HepG2 (cell line): ENCODE measurements around the gene CPPED1. TPM values are rescaled to one million over a fixed set of nuclear protein-coding genes. Genes with fewer than 3 reads are reported as not detected.

Experiments used
- AKAP8 ChIP-seq: sonication (generic); formaldehyde crosslinking; IDR thresholded peaks from 2 replicates; pipeline ENCODE4 v1.5.1; 2020; ENCODE audit warnings: mild to moderate bottlenecking, missing genetic modification reagents
- GFI1 ChIP-seq: sonication (generic); formaldehyde crosslinking; IDR thresholded peaks from 2 replicates; pipeline ENCODE4 v1.5.0; 2020; ENCODE audit warnings: missing genetic modification reagents, mild to moderate bottlenecking, borderline replicate concordance
- KDM5B ChIP-seq: sonication (generic); formaldehyde crosslinking; IDR thresholded peaks from 2 replicates; pipeline ENCODE4 v1.4.0; 2020; ENCODE audit warnings: missing genetic modification reagents, mild to moderate bottlenecking, borderline replicate concordance
- MYC ChIP-seq: sonication (generic); formaldehyde crosslinking; IDR thresholded peaks from 2 replicates; pipeline ENCODE4 v1.9.0; 2021; ENCODE audit warnings: missing genetic modification reagents, borderline replicate concordance
- POLR2A ChIP-seq, 2 experiments: IDR thresholded peaks; 2 replicates each; pipeline ENCODE4 v1.6.1; 2011; ENCODE audit warnings: low read depth in 2 of 2, low read length in 2 of 2, mild to moderate bottlenecking in 1 of 2, moderate library complexity in 1 of 2; ENCODE audit not compliant: insufficient read depth in 1 of 2
- PTBP1 ChIP-seq: fragments of 200-400 bp; formaldehyde crosslinking; IDR thresholded peaks from 2 replicates; pipeline ENCODE4 v1.6.1; 2018; ENCODE audit warnings: low read length, low read depth; ENCODE audit not compliant: poor library complexity, severe bottlenecking
- RBM39 ChIP-seq: fragments of 200-400 bp; formaldehyde crosslinking; IDR thresholded peaks from one replicate; pipeline ENCODE4 v1.6.1; 2018; ENCODE audit warnings: antibody characterized with exemption, mild to moderate bottlenecking, low read depth, low read length; ENCODE audit not compliant: poor library complexity, severe bottlenecking
- SPEN ChIP-seq: sonication (generic); formaldehyde crosslinking; IDR thresholded peaks from 2 replicates; pipeline ENCODE4 v1.5.1; 2020; ENCODE audit warnings: low read depth, mild to moderate bottlenecking, missing genetic modification reagents
- TBL1XR1 ChIP-seq: fragments of 150-350 bp; IDR thresholded peaks from 2 replicates; pipeline ENCODE4 v1.6.1; 2014; ENCODE audit warnings: borderline replicate concordance, low read length; ENCODE audit not compliant: partially characterized antibody
- TBX3 ChIP-seq: fragments of 450-650 bp; IDR thresholded peaks from 2 replicates; pipeline ENCODE4 v1.6.1; 2017; ENCODE audit warnings: antibody characterized with exemption, mild to moderate bottlenecking, inconsistent platforms, borderline replicate concordance
- ZNF296 ChIP-seq: sonication (generic); formaldehyde crosslinking; conservative IDR thresholded peaks from 2 replicates; pipeline ENCODE4 v1.5.0; 2020; ENCODE audit warnings: mild to moderate bottlenecking, missing genetic modification reagents
- ZNF615 ChIP-seq: sonication (generic); formaldehyde crosslinking; IDR thresholded peaks from 2 replicates; pipeline ENCODE4 v1.5.0; 2020; ENCODE audit warnings: mild to moderate bottlenecking, missing genetic modification reagents, borderline replicate concordance
- polyA plus RNA-seq, 8 experiments: library from polyadenylated mRNA; depleted of rRNA in 3 of 8; stranded (reverse) in 7 of 8; unstranded in 1 of 8; fragments of >200 nt; fragmentation: Illumina TruSeq in 4 of 8; extraction: Trizol in 4 of 8; gene quantifications; 2 replicates each; pipeline versions ENCODE4 v1.2.1 to v1.2.3, GENCODE V29; 2011 to 2016; ENCODE audit warnings: low read depth in 4 of 8, missing spikeins in 1 of 8, mixed read lengths in 1 of 8; ENCODE audit not compliant: insufficient read depth in 1 of 8
- total RNA-seq, 5 experiments: library from RNA; depleted of rRNA; stranded (reverse); fragments of >200 nt; fragmentation: Illumina TruSeq; extraction: Trizol; gene quantifications; 2 replicates each; pipeline ENCODE4 v1.2.3, GENCODE V29; 2016; ENCODE audit warnings: low read depth in 1 of 5
- TF ChIP-seq, protein P1 (sequence below): IDR thresholded peaks from 2 replicates; pipeline ENCODE4 v1.4.0; 2020; ENCODE audit warnings: mild to moderate bottlenecking, missing genetic modification reagents
- TF ChIP-seq, protein P2 (sequence below): sonication (generic); formaldehyde crosslinking; IDR thresholded peaks from 2 replicates; pipeline ENCODE4 v1.4.0; 2020; ENCODE audit warnings: missing genetic modification reagents
- TF ChIP-seq, protein P3 (sequence below): sonication (generic); formaldehyde crosslinking; IDR thresholded peaks from 2 replicates; pipeline ENCODE4 v1.5.0; 2020; ENCODE audit warnings: mild to moderate bottlenecking, missing genetic modification reagents
- TF ChIP-seq, protein P4 (sequence below): IDR thresholded peaks from 2 replicates; pipeline ENCODE4 v1.6.1; 2012; ENCODE audit warnings: low read length, improper control_type of control experiment

Gene CPPED1
- total and polyA plus RNA-seq, 2 of the 13 experiments (the other 11 are each of a cell fraction or from before 2014, with no cell fraction given): 66.6 to 71.3 TPM

DNA sequence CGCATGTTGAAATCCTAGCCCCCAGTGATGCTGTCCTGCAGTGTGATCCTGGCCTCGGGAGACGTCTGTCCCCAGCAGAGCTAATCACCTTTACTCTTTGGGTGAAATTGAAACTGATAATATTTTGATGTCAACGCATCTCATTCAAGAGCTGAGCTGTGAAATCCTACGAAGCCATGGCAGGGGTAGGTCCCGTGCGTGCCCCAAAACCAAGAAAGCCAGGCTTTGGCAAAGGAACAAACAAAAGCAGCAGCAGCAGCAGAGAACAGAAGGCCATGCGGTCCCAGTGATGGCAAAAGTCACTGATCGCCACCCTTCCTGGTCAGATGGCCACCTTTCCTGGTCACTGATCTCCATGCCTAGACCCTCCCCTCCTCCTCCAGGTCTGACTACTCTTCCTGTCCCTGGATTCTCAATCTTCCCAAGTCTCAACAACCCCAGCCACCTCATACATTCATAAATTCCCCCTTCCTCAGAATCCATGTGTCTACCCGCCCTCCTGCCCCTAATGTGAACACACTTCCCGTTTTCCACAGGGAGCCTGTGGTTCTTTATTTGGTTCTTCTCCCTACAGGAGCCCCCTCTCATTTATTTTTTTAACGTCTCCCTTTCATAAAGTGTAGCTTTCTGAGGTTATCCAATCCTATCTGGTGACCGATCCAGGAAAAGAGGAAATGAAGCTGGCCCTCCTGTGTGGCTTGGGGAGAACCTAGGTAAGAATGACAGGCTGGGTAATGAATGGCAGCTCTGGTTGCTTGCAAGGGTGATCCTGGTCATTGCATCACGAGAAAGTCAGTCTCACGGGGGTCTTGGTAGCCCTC, 50.3 kb downstream of the CPPED1 start (continued):
- TF ChIP-seq, protein P1, sequence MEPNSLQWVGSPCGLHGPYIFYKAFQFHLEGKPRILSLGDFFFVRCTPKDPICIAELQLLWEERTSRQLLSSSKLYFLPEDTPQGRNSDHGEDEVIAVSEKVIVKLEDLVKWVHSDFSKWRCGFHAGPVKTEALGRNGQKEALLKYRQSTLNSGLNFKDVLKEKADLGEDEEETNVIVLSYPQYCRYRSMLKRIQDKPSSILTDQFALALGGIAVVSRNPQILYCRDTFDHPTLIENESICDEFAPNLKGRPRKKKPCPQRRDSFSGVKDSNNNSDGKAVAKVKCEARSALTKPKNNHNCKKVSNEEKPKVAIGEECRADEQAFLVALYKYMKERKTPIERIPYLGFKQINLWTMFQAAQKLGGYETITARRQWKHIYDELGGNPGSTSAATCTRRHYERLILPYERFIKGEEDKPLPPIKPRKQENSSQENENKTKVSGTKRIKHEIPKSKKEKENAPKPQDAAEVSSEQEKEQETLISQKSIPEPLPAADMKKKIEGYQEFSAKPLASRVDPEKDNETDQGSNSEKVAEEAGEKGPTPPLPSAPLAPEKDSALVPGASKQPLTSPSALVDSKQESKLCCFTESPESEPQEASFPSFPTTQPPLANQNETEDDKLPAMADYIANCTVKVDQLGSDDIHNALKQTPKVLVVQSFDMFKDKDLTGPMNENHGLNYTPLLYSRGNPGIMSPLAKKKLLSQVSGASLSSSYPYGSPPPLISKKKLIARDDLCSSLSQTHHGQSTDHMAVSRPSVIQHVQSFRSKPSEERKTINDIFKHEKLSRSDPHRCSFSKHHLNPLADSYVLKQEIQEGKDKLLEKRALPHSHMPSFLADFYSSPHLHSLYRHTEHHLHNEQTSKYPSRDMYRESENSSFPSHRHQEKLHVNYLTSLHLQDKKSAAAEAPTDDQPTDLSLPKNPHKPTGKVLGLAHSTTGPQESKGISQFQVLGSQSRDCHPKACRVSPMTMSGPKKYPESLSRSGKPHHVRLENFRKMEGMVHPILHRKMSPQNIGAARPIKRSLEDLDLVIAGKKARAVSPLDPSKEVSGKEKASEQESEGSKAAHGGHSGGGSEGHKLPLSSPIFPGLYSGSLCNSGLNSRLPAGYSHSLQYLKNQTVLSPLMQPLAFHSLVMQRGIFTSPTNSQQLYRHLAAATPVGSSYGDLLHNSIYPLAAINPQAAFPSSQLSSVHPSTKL (CRISPR knock-in tag): no peak
- TF ChIP-seq, protein P2, sequence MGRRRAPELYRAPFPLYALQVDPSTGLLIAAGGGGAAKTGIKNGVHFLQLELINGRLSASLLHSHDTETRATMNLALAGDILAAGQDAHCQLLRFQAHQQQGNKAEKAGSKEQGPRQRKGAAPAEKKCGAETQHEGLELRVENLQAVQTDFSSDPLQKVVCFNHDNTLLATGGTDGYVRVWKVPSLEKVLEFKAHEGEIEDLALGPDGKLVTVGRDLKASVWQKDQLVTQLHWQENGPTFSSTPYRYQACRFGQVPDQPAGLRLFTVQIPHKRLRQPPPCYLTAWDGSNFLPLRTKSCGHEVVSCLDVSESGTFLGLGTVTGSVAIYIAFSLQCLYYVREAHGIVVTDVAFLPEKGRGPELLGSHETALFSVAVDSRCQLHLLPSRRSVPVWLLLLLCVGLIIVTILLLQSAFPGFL (CRISPR knock-in tag): 0 out of 2 replicates have a peak, but pooled peaks have one; percentile 54
- TF ChIP-seq, protein P3, sequence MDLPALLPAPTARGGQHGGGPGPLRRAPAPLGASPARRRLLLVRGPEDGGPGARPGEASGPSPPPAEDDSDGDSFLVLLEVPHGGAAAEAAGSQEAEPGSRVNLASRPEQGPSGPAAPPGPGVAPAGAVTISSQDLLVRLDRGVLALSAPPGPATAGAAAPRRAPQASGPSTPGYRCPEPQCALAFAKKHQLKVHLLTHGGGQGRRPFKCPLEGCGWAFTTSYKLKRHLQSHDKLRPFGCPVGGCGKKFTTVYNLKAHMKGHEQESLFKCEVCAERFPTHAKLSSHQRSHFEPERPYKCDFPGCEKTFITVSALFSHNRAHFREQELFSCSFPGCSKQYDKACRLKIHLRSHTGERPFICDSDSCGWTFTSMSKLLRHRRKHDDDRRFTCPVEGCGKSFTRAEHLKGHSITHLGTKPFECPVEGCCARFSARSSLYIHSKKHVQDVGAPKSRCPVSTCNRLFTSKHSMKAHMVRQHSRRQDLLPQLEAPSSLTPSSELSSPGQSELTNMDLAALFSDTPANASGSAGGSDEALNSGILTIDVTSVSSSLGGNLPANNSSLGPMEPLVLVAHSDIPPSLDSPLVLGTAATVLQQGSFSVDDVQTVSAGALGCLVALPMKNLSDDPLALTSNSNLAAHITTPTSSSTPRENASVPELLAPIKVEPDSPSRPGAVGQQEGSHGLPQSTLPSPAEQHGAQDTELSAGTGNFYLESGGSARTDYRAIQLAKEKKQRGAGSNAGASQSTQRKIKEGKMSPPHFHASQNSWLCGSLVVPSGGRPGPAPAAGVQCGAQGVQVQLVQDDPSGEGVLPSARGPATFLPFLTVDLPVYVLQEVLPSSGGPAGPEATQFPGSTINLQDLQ (CRISPR knock-in tag): 0 out of 2 replicates have a peak, but pooled peaks have one; percentile 23
- TF ChIP-seq PTBP1 (no peak), POLR2A (IDR thresholded peaks at IDR 0.05; ENCODE audit: insufficient read depth in 1 of 2, low read depth in 2 of 2, low read length in 2 of 2) (no peak; a peak in 1 of 4 replicates), AKAP8 (no peak), SPEN (CRISPR knock-in tag) (no peak), MYC (peak; percentile 18; the same call in 1 of the 2 replicates), GFI1 (CRISPR knock-in tag) (0 out of 2 replicates have a peak, but pooled peaks have one; percentile 45), ZNF296 (CRISPR knock-in tag) (0 out of 2 replicates have a peak, but pooled peaks have one; percentile 85), ZNF615 (0 out of 2 replicates have a peak, but pooled peaks have one; percentile 70), KDM5B (CRISPR knock-in tag) (peak; percentile 21; the same call in 1 of the 2 replicates), TBL1XR1 (no peak), TBX3 (no peak), RBM39 (no peak)
- TF ChIP-seq, protein P4, sequence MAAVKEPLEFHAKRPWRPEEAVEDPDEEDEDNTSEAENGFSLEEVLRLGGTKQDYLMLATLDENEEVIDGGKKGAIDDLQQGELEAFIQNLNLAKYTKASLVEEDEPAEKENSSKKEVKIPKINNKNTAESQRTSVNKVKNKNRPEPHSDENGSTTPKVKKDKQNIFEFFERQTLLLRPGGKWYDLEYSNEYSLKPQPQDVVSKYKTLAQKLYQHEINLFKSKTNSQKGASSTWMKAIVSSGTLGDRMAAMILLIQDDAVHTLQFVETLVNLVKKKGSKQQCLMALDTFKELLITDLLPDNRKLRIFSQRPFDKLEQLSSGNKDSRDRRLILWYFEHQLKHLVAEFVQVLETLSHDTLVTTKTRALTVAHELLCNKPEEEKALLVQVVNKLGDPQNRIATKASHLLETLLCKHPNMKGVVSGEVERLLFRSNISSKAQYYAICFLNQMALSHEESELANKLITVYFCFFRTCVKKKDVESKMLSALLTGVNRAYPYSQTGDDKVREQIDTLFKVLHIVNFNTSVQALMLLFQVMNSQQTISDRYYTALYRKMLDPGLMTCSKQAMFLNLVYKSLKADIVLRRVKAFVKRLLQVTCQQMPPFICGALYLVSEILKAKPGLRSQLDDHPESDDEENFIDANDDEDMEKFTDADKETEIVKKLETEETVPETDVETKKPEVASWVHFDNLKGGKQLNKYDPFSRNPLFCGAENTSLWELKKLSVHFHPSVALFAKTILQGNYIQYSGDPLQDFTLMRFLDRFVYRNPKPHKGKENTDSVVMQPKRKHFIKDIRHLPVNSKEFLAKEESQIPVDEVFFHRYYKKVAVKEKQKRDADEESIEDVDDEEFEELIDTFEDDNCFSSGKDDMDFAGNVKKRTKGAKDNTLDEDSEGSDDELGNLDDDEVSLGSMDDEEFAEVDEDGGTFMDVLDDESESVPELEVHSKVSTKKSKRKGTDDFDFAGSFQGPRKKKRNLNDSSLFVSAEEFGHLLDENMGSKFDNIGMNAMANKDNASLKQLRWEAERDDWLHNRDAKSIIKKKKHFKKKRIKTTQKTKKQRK: no peak
